ENCODE data around the gene BMS1. TPM values are rescaled to one million over a fixed set of nuclear protein-coding genes. Genes with fewer than 3 reads are reported as not detected.
A peak's percentile ranks its signal among the peaks of the same experiment; 100 is the strongest.
"Not testable (repeated sequence)": the region's sequence is repeated elsewhere in the genome, so short reads cannot be mapped to it uniquely, and the experiment has no call there.

BMS1 gene
- total RNA-seq, 2 donors from 2014 or later, result 10.6 to 13.2 TPM

GRCh38 chr10:42844810-42845209 lies 62.2 kb downstream of the BMS1 start:
- intact Hi-C loops (cut with DNase I, micrococcal nuclease); DNase-seq; ATAC-seq: not testable (repeated sequence)

- DNase-seq; intact Hi-C loops (cut with DNase I, micrococcal nuclease); ATAC-seq: not testable (repeated sequence)
These were observed 64.7 kb downstream of the BMS1 start for GRCh38 chr10:42847261-42847660.

GRCh38 chr10:42850931-42851330 lies 68.3 kb downstream of the BMS1 start:
- DNase-seq (no peak), ATAC-seq (no peak)
- intact Hi-C loops (cut with DNase I, micrococcal nuclease), result no loop called here

GRCh38 chr10:42859256-42859655 lies 76.7 kb downstream of the BMS1 start:
- ATAC-seq (no peak), DNase-seq (no peak)
- intact Hi-C loops (cut with DNase I, micrococcal nuclease), result no loop called here

- not testable (repeated sequence) for ATAC-seq
These were observed 77.4 kb downstream of the BMS1 start for GRCh38 chr10:42860016-42860415.

GRCh38 chr10:42862801-42863200 lies 80.2 kb downstream of the BMS1 start:
- intact Hi-C loops (cut with DNase I, micrococcal nuclease), result loop anchor here in 1 of 2 donors (10.0 kb wide), 1 partner anchor 242 kb away; no protein-coding TSS in a partner anchor
- not testable (repeated sequence) for DNase-seq, ATAC-seq

More at GRCh38 chr10:42860016-42860415, 77.4 kb downstream of the BMS1 start:
- not testable (repeated sequence) for DNase-seq
- intact Hi-C loops (cut with DNase I, micrococcal nuclease), result loop anchor here in 1 of 2 donors (10.0 kb wide), 1 partner anchor 245 kb away; no protein-coding TSS in a partner anchor

GRCh38 chr10:42864575-42864974 lies 82.0 kb downstream of the BMS1 start:
- ATAC-seq (no peak), DNase-seq (peak in 1 of 2 donors; percentile 38)
- intact Hi-C loops (cut with DNase I, micrococcal nuclease), result loop anchor here in 1 of 2 donors (10.0 kb wide), 1 partner anchor 240 kb away; no protein-coding TSS in a partner anchor

GRCh38 chr10:42865716-42866114 lies 83.1 kb downstream of the BMS1 start:
- DNase-seq (no peak), ATAC-seq (no peak)
- intact Hi-C loops (cut with DNase I, micrococcal nuclease), result loop anchor here (5.0 to 10.0 kb wide), 2 partner anchors 239 to 242 kb away; no protein-coding TSS in a partner anchor

GRCh38 chr10:42866115-42866995 lies 83.8 kb downstream of the BMS1 start:
- ATAC-seq (peak; percentile 98), DNase-seq (peak; percentile 59 to 77)
- intact Hi-C loops (cut with DNase I, micrococcal nuclease), result loop anchor here (5.0 to 10.0 kb wide), 2 partner anchors 238 to 241 kb away; no protein-coding TSS in a partner anchor

- no peak for ATAC-seq
- intact Hi-C loops (cut with DNase I, micrococcal nuclease), result loop anchor here (5.0 to 10.0 kb wide), 2 partner anchors 237 to 240 kb away; no protein-coding TSS in a partner anchor
These were observed 85.0 kb downstream of the BMS1 start for GRCh38 chr10:42867571-42867970.

GRCh38 chr10:42868530-42868929 lies 85.9 kb downstream of the BMS1 start:
- DNase-seq, result no peak
- no peak for ATAC-seq
- intact Hi-C loops (cut with DNase I, micrococcal nuclease), result loop anchor here (5.0 to 10.0 kb wide), 2 partner anchors 236 to 239 kb away; no protein-coding TSS in a partner anchor

More at GRCh38 chr10:42867571-42867970, 85.0 kb downstream of the BMS1 start:
- DNase-seq, result no peak

GRCh38 chr10:42869977-42870350 lies 87.4 kb downstream of the BMS1 start:
- ATAC-seq, result no peak
- no peak for DNase-seq
- intact Hi-C loops (cut with DNase I, micrococcal nuclease), result loop anchor here (5.0 to 10.0 kb wide), 3 partner anchors 227 to 237 kb away; no protein-coding TSS in a partner anchor

GRCh38 chr10:42871138-42871641 lies 88.6 kb downstream of the BMS1 start:
- not testable (repeated sequence) for ATAC-seq, DNase-seq
- intact Hi-C loops (cut with DNase I, micrococcal nuclease), result loop anchor here in 1 of 2 donors (5.0 kb wide), 1 partner anchor 226 kb away; no protein-coding TSS in a partner anchor

GRCh38 chr10:42871823-42872222 lies 89.2 kb downstream of the BMS1 start:
- DNase-seq (no peak), ATAC-seq (no peak)
- intact Hi-C loops (cut with DNase I, micrococcal nuclease), result loop anchor here in 1 of 2 donors (5.0 kb wide), 1 partner anchor 225 kb away; no protein-coding TSS in a partner anchor

GRCh38 chr10:42872865-42873435 lies 90.4 kb downstream of the BMS1 start:
- intact Hi-C loops (cut with DNase I, micrococcal nuclease), result loop anchor here in 1 of 2 donors (5.0 kb wide), 1 partner anchor 224 kb away; no protein-coding TSS in a partner anchor
- no peak for ATAC-seq
- DNase-seq, result no peak

GRCh38 chr10:42874713-42875387 lies 92.3 kb downstream of the BMS1 start:
- no peak for DNase-seq
- intact Hi-C loops (cut with DNase I, micrococcal nuclease), result loop anchor here in 1 of 2 donors (5.0 kb wide), 1 partner anchor 222 kb away; no protein-coding TSS in a partner anchor
- no peak for ATAC-seq

GRCh38 chr10:42875388-42875755 lies 92.8 kb downstream of the BMS1 start:
- intact Hi-C loops (cut with DNase I, micrococcal nuclease), result no loop called here

GRCh38 chr10:42875798-42876341 lies 93.3 kb downstream of the BMS1 start:
- intact Hi-C loops (cut with DNase I, micrococcal nuclease), result no loop called here
- peak in 1 of 2 donors; percentile 16 for DNase-seq
- ATAC-seq, result no peak

More at GRCh38 chr10:42875388-42875755, 92.8 kb downstream of the BMS1 start:
- ATAC-seq, result no peak
- no peak for DNase-seq
